ENCODE measurements around the gene QPCTL.

Gene QPCTL

DNA sequence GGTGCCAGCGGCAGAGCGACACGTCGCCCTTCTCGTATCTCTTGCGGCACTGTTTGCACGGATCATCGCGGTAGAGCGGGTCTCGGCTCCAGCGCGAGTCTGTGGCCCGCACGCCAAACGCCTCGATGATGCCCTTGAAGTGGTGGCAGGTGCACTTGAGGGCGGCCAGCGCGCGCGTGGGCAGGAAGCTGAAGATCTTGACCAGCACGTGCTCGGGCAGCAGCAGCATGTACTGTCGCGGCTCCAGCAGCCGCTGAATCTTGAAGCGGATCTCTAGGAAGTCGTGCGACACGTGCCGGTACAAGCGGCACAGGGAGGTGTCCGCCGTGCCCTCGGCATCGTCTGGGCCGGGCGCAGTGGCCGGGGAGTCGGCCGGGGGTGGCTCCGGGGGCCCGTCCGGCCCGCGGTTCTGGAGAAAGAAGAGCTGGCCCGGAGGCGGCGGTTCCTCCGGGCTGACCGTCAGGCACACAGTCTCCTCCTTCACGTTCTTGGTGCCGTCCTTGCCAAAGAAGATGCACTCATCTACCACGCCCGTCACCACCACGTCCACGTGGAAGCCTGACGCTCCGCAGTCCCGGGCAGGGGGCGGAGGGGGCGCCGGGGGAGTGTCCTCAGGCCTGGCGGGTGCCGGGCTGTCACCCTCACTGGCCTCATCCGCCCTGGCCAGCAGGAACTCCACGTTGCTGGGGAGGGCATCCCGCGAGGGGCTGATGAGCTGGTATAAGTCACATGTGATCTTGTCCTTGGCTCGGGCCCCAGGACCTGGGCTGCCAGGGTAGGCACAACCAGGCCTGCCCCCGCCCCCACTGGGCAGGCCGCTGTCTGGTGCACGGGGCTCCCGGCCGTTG, 19.6 kb downstream of the QPCTL start:
- H4K20me1 ChIP-seq (ENCODE audit: insufficient read depth, low read length), result no peaks in the 10 kb centered on the region
- peaks cover 21% of the 10 kb centered on the region for H3K79me2 ChIP-seq (ENCODE audit: insufficient read depth, low read length)
- H3K9ac ChIP-seq (ENCODE audit: low read length), result no peak overlapping the region
- H3K4me3 ChIP-seq (ENCODE audit: low read depth, low read length, poor library complexity, severe bottlenecking), result no peak overlapping the region
- no peaks in the 10 kb centered on the region for H3K27me3 ChIP-seq (ENCODE audit: insufficient read depth, low read length)
- TF ChIP-seq, protein P1, sequence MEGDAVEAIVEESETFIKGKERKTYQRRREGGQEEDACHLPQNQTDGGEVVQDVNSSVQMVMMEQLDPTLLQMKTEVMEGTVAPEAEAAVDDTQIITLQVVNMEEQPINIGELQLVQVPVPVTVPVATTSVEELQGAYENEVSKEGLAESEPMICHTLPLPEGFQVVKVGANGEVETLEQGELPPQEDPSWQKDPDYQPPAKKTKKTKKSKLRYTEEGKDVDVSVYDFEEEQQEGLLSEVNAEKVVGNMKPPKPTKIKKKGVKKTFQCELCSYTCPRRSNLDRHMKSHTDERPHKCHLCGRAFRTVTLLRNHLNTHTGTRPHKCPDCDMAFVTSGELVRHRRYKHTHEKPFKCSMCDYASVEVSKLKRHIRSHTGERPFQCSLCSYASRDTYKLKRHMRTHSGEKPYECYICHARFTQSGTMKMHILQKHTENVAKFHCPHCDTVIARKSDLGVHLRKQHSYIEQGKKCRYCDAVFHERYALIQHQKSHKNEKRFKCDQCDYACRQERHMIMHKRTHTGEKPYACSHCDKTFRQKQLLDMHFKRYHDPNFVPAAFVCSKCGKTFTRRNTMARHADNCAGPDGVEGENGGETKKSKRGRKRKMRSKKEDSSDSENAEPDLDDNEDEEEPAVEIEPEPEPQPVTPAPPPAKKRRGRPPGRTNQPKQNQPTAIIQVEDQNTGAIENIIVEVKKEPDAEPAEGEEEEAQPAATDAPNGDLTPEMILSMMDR (IDR thresholded peaks at IDR 0.05; ENCODE audit: low read length), result no peak
- TF ChIP-seq EZH2 (IDR thresholded peaks at IDR 0.05; ENCODE audit: borderline replicate concordance, low read length), result no peak
- H3K9me2 ChIP-seq (ENCODE audit: low read depth, low read length), result no peaks in the 10 kb centered on the region
- H3K27ac ChIP-seq (ENCODE audit: low read depth, low read length, poor library complexity, severe bottlenecking), result no peak overlapping the region
- H3K4me1 ChIP-seq (ENCODE audit: insufficient read depth, low read length, severe bottlenecking), result peaks cover 42% of the 10 kb centered on the region
- H3K36me3 ChIP-seq (ENCODE audit: insufficient read depth, low read length), result peaks cover 26% of the 10 kb centered on the region
- H2AFZ ChIP-seq (ENCODE audit: low read length), result no peak overlapping the region
- H3K9me3 ChIP-seq (ENCODE audit: low read length), result no peaks in the 10 kb centered on the region
- no peak overlapping the region for H3K4me2 ChIP-seq (ENCODE audit: low read length)
- H3F3A ChIP-seq (ENCODE audit: insufficient read depth, low read length), result peaks cover 10% of the 10 kb centered on the region; the same call in 1 of the 2 replicates

DNA sequence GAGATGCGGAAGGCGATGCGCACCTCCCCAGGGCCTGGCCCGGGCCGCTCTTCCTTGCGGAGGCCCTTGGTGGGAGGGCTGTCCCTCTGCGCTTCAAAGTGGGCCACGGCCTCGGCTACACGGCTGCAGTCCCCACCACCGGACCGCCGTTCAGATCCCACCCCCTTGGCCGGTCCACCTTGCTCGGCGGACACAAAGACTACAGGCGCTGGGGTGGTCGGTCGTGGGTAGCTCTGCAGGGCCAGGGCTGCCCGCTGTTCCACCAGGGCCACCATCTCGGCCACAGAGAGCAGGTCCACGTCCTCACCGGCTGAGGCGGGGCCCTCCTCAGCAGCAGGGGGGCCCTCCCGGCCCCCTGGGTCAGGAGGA, 20.2 kb downstream of the QPCTL start:
- peaks cover 26% of the 10 kb centered on the region for H3K36me3 ChIP-seq (ENCODE audit: insufficient read depth, low read length)
- H3K4me2 ChIP-seq (ENCODE audit: low read length), result no peak overlapping the region
- H3K9me2 ChIP-seq (ENCODE audit: low read depth, low read length), result no peaks in the 10 kb centered on the region
- no peak overlapping the region for H3K4me3 ChIP-seq (ENCODE audit: low read depth, low read length, poor library complexity, severe bottlenecking)
- no peaks in the 10 kb centered on the region for H3K27me3 ChIP-seq (ENCODE audit: insufficient read depth, low read length)
- H3K27ac ChIP-seq (ENCODE audit: low read depth, low read length, poor library complexity, severe bottlenecking), result no peak overlapping the region
- H3K79me2 ChIP-seq (ENCODE audit: insufficient read depth, low read length), result peaks cover 21% of the 10 kb centered on the region
- H4K20me1 ChIP-seq (ENCODE audit: insufficient read depth, low read length), result no peaks in the 10 kb centered on the region
- H3K9ac ChIP-seq (ENCODE audit: low read length), result no peak overlapping the region
- no peak for TF ChIP-seq EZH2 (IDR thresholded peaks at IDR 0.05; ENCODE audit: borderline replicate concordance, low read length)
- TF ChIP-seq, protein P1 (IDR thresholded peaks at IDR 0.05; ENCODE audit: low read length), result no peak
- H2AFZ ChIP-seq (ENCODE audit: low read length), result no peak overlapping the region
- peaks cover 36% of the 10 kb centered on the region for H3K4me1 ChIP-seq (ENCODE audit: insufficient read depth, low read length, severe bottlenecking)
- H3F3A ChIP-seq (ENCODE audit: insufficient read depth, low read length), result peaks cover 5% of the 10 kb centered on the region; the same call in 1 of the 2 replicates
- H3K9me3 ChIP-seq (ENCODE audit: low read length), result no peaks in the 10 kb centered on the region

DNA sequence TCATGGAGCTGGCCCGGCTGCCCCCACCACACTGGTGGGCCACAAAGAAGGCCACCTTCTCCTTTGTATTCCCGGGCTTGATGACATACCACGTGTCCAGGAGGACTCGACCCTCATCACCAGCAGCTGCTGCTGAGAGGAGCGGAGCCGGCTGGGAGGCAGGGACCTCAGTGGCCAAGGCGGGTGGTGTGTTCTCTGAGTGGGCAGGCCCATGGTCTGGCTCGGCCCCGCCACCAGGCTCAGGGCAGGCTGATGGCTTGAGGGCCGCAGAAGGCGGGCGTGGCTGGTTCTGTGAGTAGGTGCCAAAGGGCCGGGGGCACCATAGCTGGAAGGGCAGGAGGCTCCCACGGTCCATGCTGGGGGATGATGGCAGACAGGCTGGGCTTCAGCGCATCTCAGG, 20.7 kb downstream of the QPCTL start:
- peaks cover 26% of the 10 kb centered on the region for H3K36me3 ChIP-seq (ENCODE audit: insufficient read depth, low read length)
- H3K9me3 ChIP-seq (ENCODE audit: low read length), result no peaks in the 10 kb centered on the region
- no peaks in the 10 kb centered on the region for H4K20me1 ChIP-seq (ENCODE audit: insufficient read depth, low read length)
- no peak overlapping the region for H2AFZ ChIP-seq (ENCODE audit: low read length)
- no peaks in the 10 kb centered on the region for H3K9me2 ChIP-seq (ENCODE audit: low read depth, low read length)
- H3K4me3 ChIP-seq (ENCODE audit: low read depth, low read length, poor library complexity, severe bottlenecking), result no peak overlapping the region
- H3F3A ChIP-seq (ENCODE audit: insufficient read depth, low read length), result peaks cover 5% of the 10 kb centered on the region; the same call in 1 of the 2 replicates
- TF ChIP-seq, protein P1 (IDR thresholded peaks at IDR 0.05; ENCODE audit: low read length), result no peak
- TF ChIP-seq EZH2 (IDR thresholded peaks at IDR 0.05; ENCODE audit: borderline replicate concordance, low read length), result no peak
- no peak overlapping the region for H3K4me2 ChIP-seq (ENCODE audit: low read length)
- peaks cover 21% of the 10 kb centered on the region for H3K79me2 ChIP-seq (ENCODE audit: insufficient read depth, low read length)
- peaks cover 41% of the 10 kb centered on the region for H3K4me1 ChIP-seq (ENCODE audit: insufficient read depth, low read length, severe bottlenecking)
- no peak overlapping the region for H3K9ac ChIP-seq (ENCODE audit: low read length)
- H3K27me3 ChIP-seq (ENCODE audit: insufficient read depth, low read length), result no peaks in the 10 kb centered on the region
- no peak overlapping the region for H3K27ac ChIP-seq (ENCODE audit: low read depth, low read length, poor library complexity, severe bottlenecking)
